Measurements from ENCODE around the gene KRT2. TPM values are rescaled to one million over a fixed set of nuclear protein-coding genes. Genes with fewer than 3 reads are reported as not detected.

KRT2 gene
- total and polyA plus RNA-seq, 7 donors = not detected

GRCh38 chr12:52645982-52646381 is 6.0 kb downstream of the KRT2 start:
- no peak for TF ChIP-seq CTCF (IDR thresholded peaks at IDR 0.05)
- WGBS, 3 donors = 50 to 69% (median 56%) methylated on average over 4 of the region's 4 CpGs
- Histone ChIP-seq H3K27ac (no peak overlapping the region), H3K4me1 (no peaks in the 10 kb centered on the region), H3K4me3 (no peak overlapping the region), H3K27me3 (ENCODE audit: insufficient read depth in 3 of 3, low read length in 2 of 3) (peaks cover 0 to 10% (median 8%) of the 10 kb centered on the region in 3 donors), H3K9me3 (no peaks in the 10 kb centered on the region), H3K36me3 (ENCODE audit: insufficient read depth in 1 of 2, low read depth in 1 of 2) (no peaks in the 10 kb centered on the region)
- intact Hi-C loops (cut with DNase I) = no loop called here
- no peak for DNase-seq
- ATAC-seq = no peak

- WGBS, 3 donors = 74 to 78% (median 76%) methylated on average over 7 of the region's 7 CpGs
- Histone ChIP-seq H3K36me3 (ENCODE audit: insufficient read depth in 1 of 2, low read depth in 1 of 2) (no peaks in the 10 kb centered on the region), H3K4me3 (no peak overlapping the region), H3K27me3 (ENCODE audit: insufficient read depth in 3 of 3, low read length in 2 of 3) (peaks cover 0 to 10% (median 5%) of the 10 kb centered on the region in 3 donors), H3K27ac (no peak overlapping the region), H3K9me3 (no peaks in the 10 kb centered on the region), H3K4me1 (no peaks in the 10 kb centered on the region)
- intact Hi-C loops (cut with DNase I) = no loop called here
- DNase-seq (no peak), ATAC-seq (no peak)
- no peak for TF ChIP-seq CTCF (IDR thresholded peaks at IDR 0.05)
Measured at GRCh38 chr12:52645120-52645761, 6.8 kb downstream of the KRT2 start.

GRCh38 chr12:52644078-52644415 is 8.0 kb downstream of the KRT2 start:
- no peak overlapping the region for H3K4me3 ChIP-seq
- no peak overlapping the region for H3K27ac ChIP-seq
- no peaks in the 10 kb centered on the region for H3K4me1 ChIP-seq
- intact Hi-C loops (cut with DNase I) = no loop called here
- ATAC-seq (no peak), DNase-seq (no peak)
- H3K27me3 ChIP-seq (ENCODE audit: insufficient read depth in 3 of 3, low read length in 2 of 3) = peaks cover 0 to 10% (median 10%) of the 10 kb centered on the region in 3 donors
- WGBS, 3 donors = 81 to 88% (median 82%) methylated on average over 6 of the region's 6 CpGs
- H3K36me3 ChIP-seq (ENCODE audit: insufficient read depth in 1 of 2, low read depth in 1 of 2) = no peaks in the 10 kb centered on the region
- no peaks in the 10 kb centered on the region for H3K9me3 ChIP-seq
- no peak for TF ChIP-seq CTCF (IDR thresholded peaks at IDR 0.05)

- no peak for TF ChIP-seq CTCF (IDR thresholded peaks at IDR 0.05)
- WGBS, 3 donors = 82 to 91% (median 88%) methylated on average over 10 of the region's 10 CpGs
- intact Hi-C loops (cut with DNase I) = no loop called here
- Histone ChIP-seq H3K9me3 (no peaks in the 10 kb centered on the region), H3K4me1 (no peaks in the 10 kb centered on the region), H3K4me3 (no peak overlapping the region), H3K27me3 (ENCODE audit: insufficient read depth in 3 of 3, low read length in 2 of 3) (peaks cover 0 to 10% (median 10%) of the 10 kb centered on the region in 3 donors), H3K27ac (no peak overlapping the region), H3K36me3 (ENCODE audit: insufficient read depth in 1 of 2, low read depth in 1 of 2) (no peaks in the 10 kb centered on the region)
- ATAC-seq (no peak), DNase-seq (no peak)
Measured at GRCh38 chr12:52643233-52644077, 8.6 kb downstream of the KRT2 start.
